ENCODE results near the gene CHIT1. TPM values are rescaled to one million over a fixed set of nuclear protein-coding genes. Genes with fewer than 3 reads are reported as not detected.

The CHIT1 gene
- total RNA-seq, 4 donors from 2014 or later = 0.49 to 244 (median 5.6) TPM

- TF ChIP-seq, protein P1, sequence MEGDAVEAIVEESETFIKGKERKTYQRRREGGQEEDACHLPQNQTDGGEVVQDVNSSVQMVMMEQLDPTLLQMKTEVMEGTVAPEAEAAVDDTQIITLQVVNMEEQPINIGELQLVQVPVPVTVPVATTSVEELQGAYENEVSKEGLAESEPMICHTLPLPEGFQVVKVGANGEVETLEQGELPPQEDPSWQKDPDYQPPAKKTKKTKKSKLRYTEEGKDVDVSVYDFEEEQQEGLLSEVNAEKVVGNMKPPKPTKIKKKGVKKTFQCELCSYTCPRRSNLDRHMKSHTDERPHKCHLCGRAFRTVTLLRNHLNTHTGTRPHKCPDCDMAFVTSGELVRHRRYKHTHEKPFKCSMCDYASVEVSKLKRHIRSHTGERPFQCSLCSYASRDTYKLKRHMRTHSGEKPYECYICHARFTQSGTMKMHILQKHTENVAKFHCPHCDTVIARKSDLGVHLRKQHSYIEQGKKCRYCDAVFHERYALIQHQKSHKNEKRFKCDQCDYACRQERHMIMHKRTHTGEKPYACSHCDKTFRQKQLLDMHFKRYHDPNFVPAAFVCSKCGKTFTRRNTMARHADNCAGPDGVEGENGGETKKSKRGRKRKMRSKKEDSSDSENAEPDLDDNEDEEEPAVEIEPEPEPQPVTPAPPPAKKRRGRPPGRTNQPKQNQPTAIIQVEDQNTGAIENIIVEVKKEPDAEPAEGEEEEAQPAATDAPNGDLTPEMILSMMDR (IDR thresholded peaks at IDR 0.05; ENCODE audit: low read depth) = no peak
Observed at GRCh38 chr1:203201516-203202205, 27.8 kb downstream of the CHIT1 start.

DNA sequence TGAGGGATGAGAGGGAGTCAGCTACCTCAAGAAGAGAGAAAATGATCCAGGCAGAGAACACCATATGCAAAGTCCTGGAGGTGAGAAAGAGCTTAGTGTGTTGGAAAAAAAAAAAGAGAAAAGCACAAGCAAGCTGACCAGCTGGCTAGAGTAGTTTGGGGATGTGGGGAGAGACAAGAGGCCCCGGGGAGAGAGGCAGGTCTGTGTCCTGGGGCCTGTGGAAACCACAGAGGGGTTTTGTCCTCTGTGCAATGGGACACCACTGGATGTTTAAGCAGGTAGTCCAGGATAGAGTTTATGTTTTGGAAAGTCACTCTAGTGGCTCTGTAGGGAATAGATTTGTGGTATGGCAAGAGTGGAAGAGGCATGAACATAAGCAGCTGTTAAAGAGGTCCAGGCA, 28.6 kb downstream of the CHIT1 start:
- TF ChIP-seq, protein P1 (IDR thresholded peaks at IDR 0.05; ENCODE audit: low read depth) = no peak

DNA sequence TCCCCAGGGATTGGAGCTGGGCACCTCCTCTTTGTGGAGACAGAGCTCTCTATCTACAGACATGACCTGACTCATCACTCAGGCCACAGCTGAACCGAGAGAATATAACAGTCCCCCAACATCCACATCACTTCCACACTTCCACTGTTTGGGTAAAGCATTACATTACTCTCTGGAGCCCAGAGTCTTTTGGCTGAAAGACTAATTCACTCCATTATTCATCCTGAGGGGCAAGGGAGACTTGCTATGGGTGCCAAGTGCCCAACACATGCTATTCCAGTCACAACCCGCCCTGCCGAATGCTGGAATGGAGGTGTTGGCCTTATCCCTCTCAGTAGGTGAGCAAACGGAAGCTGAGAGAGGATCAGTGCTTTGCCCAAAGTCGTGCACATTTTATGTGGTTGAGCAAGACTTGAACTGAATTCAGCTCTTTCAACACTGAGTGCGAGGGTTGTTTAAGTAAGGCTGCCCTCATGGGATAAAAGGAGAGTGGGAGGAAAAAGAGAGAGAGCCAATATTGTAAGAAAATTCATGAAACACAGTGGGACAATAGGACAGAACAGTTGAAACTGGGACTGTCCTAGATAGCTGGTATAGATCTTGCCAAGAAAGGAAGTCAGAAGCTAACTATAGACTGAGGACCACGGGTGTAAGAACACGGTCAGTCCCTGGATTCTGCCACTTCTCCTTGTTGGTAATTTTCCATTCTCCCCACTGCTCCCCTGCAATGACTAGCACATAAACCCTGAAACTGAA, 29.5 kb downstream of the CHIT1 start:
- TF ChIP-seq, protein P1 (IDR thresholded peaks at IDR 0.05; ENCODE audit: low read depth) = no peak

DNA sequence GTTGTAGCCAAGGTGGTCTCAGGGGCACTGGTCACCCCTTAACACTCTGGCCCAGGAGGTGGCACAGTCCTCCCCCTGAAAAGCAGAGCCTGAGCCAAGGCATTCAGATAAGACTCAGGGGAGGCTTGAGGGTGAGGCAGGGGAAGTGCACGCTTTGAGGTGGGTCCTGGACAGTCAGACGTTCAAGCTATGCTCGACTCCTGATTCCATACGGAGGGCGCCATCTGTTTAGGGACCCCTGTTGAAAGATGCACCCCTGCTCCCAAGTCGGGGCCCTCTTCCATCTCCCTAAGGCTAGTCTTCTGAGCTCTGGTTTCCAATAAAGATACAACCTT, 30.0 kb downstream of the CHIT1 start:
- TF ChIP-seq, protein P1 (IDR thresholded peaks at IDR 0.05; ENCODE audit: low read depth) = no peak

- TF ChIP-seq, protein P1 (IDR thresholded peaks at IDR 0.05; ENCODE audit: low read depth) = no peak
Observed at GRCh38 chr1:203199002-203199401, 30.5 kb downstream of the CHIT1 start.

DNA sequence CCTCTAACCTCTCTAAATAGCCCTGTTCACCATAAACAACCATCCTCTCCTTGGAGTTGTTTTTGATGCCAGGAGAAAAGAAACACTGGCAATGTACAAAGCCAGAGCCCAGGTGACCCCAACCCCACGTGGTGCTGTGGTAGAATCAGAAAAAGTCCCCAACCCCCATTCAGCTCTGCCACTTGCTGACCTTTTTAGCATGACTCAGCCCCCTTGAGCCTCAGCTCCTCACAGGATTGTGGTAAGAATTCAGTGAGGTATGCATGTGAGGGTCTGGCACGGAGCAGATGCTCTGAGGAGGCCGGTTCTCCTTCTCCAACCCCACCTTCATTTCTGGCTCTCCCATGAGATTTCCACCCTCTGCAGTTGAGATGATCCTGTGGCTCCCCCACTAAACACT, 31.8 kb downstream of the CHIT1 start:
- TF ChIP-seq, protein P1 (IDR thresholded peaks at IDR 0.05; ENCODE audit: low read depth) = no peak

GRCh38 chr1:203196371-203196770, 33.1 kb downstream of the CHIT1 start:
- TF ChIP-seq, protein P1 (IDR thresholded peaks at IDR 0.05; ENCODE audit: low read depth) = no peak

Measured in subcutaneous adipose tissue (tissue), 4 donors.